ENCODE data around the gene APOBEC3F.

GRCh38 chr22:39097098-39098020 lies 56.7 kb downstream of the APOBEC3F start, which contains the start of gene APOBEC3H:
- TF ChIP-seq GLIS3 (CRISPR knock-in tag; IDR thresholded peaks at IDR 0.05) (no peak), CSRNP3 (CRISPR knock-in tag; IDR thresholded peaks at IDR 0.05) (no peak), ARNTL (CRISPR knock-in tag; IDR thresholded peaks at IDR 0.05; ENCODE audit: borderline replicate concordance, low read depth) (no peak), ZNF565 (CRISPR knock-in tag; conservative IDR thresholded peaks at IDR 0.05; ENCODE audit: low read depth) (no peak)

Measured in SK-N-SH treated with all-trans-retinoic acid at 6 μM for 48 hours (cell line).